Esophagus muscularis mucosa (tissue), 3 donors: ENCODE data around the gene LLGL1.

Experiments
- POLR2A ChIP-seq: fragments of 450-650 bp; IDR thresholded peaks from one replicate; pipeline ENCODE4 v1.6.1; 2017; ENCODE audit warnings: antibody characterized with exemption, moderate library complexity, mild to moderate bottlenecking, low read depth
- TF ChIP-seq, protein P1 (sequence below), 3 experiments: fragments of 200-600 bp in 2 of 3; fragments of 450-650 bp in 1 of 3; sonication (generic) in 2 of 3; IDR thresholded peaks; one replicate each; pipeline ENCODE4 v1.5.1; 2017 to 2019; ENCODE audit warnings: antibody characterized with exemption in 3 of 3, mild to moderate bottlenecking in 2 of 3, moderate library complexity in 1 of 3

GRCh38 chr17:18280249-18280648, 54.8 kb downstream of the LLGL1 start:
- TF ChIP-seq, protein P1, sequence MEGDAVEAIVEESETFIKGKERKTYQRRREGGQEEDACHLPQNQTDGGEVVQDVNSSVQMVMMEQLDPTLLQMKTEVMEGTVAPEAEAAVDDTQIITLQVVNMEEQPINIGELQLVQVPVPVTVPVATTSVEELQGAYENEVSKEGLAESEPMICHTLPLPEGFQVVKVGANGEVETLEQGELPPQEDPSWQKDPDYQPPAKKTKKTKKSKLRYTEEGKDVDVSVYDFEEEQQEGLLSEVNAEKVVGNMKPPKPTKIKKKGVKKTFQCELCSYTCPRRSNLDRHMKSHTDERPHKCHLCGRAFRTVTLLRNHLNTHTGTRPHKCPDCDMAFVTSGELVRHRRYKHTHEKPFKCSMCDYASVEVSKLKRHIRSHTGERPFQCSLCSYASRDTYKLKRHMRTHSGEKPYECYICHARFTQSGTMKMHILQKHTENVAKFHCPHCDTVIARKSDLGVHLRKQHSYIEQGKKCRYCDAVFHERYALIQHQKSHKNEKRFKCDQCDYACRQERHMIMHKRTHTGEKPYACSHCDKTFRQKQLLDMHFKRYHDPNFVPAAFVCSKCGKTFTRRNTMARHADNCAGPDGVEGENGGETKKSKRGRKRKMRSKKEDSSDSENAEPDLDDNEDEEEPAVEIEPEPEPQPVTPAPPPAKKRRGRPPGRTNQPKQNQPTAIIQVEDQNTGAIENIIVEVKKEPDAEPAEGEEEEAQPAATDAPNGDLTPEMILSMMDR (IDR thresholded peaks at IDR 0.05): no peak
- no peak for TF ChIP-seq POLR2A
